Measurements from ENCODE around the gene MIF. TPM values are rescaled to one million over a fixed set of nuclear protein-coding genes. Genes with fewer than 3 reads are reported as not detected.

The MIF gene
- total RNA-seq, 1 experiment from 2014 or later = 1,068 TPM

- Histone ChIP-seq H3K79me2 (ENCODE audit: insufficient read depth, low read length) (no peaks in the 10 kb centered on the region), H3K9me3 (ENCODE audit: control insufficient read depth, low read depth, low read length) (no peaks in the 10 kb centered on the region), H2BK20ac (ENCODE audit: low read depth, low read length, poor library complexity, severe bottlenecking) (no peak overlapping the region), H3K9ac (ENCODE audit: extremely low read depth, insufficient read length, low read length) (no peak overlapping the region), H3K27me3 (ENCODE audit: insufficient read depth, low read length) (no peaks in the 10 kb centered on the region), H3K27ac (ENCODE audit: insufficient read length, low read depth, low read length) (no peak overlapping the region), H4K20me1 (ENCODE audit: control insufficient read depth, insufficient read depth, insufficient read length) (no peaks in the 10 kb centered on the region), H3K4ac (ENCODE audit: low read depth, low read length) (no peak overlapping the region), H2AFZ (ENCODE audit: low read length) (no peak overlapping the region), H2BK120ac (ENCODE audit: low read depth, low read length, poor library complexity, severe bottlenecking) (no peak overlapping the region), H4K5ac (ENCODE audit: insufficient read length, low read depth, low read length) (no peak overlapping the region), H2AK5ac (ENCODE audit: insufficient read length, low read length) (no peak overlapping the region), H2BK5ac (ENCODE audit: insufficient read length, low read length) (no peak overlapping the region), H3K18ac (ENCODE audit: insufficient read length, low read depth, low read length) (no peak overlapping the region), H3T11ph (ENCODE audit: low read length) (no peak overlapping the region), H3K4me2 (ENCODE audit: insufficient read depth, insufficient read length, low read length) (no peak overlapping the region), H2BK15ac (ENCODE audit: low read depth, low read length) (no peak overlapping the region), H4K91ac (ENCODE audit: insufficient read length, low read depth, low read length) (no peak overlapping the region), H2BK12ac (ENCODE audit: insufficient read length, low read depth, low read length) (no peak overlapping the region), H3K14ac (ENCODE audit: insufficient read depth, low read length) (no peak overlapping the region), H4K8ac (replicated peaks; ENCODE audit: insufficient read length, low read depth, low read length) (no peak overlapping the region), H3K56ac (ENCODE audit: insufficient read length, low read depth, low read length) (no peak overlapping the region), H3K79me1 (ENCODE audit: insufficient read depth, low read depth, low read length, poor library complexity, severe bottlenecking) (no peaks in the 10 kb centered on the region), H3K23ac (ENCODE audit: insufficient read length, low read depth, low read length) (no peak overlapping the region), H3K23me2 (ENCODE audit: insufficient read length, low read depth, low read length, poor library complexity, severe bottlenecking) (no peaks in the 10 kb centered on the region), H3K4me1 (ENCODE audit: insufficient read depth, low read length) (no peaks in the 10 kb centered on the region)
- Mint-ChIP-seq H3K4me3 (no peak overlapping the region), H3K27me3 (ENCODE audit: low read depth) (no peaks in the 10 kb centered on the region), H3K9me3 (peaks cover 6% of the 10 kb centered on the region in 2 experiments; a peak in 4 of 5 replicates), H3K27ac (no peak overlapping the region), H3K4me1 (peaks cover 0 to 3% of the 10 kb centered on the region in 2 experiments; a peak in 1 of 4 replicates), H3K36me3 (ENCODE audit: insufficient read depth in 1 of 3, low read depth in 3 of 3) (peaks cover 70 to 85% (median 73%) of the 10 kb centered on the region in 3 experiments)
- no CpG with 5 or more reads among the region's 6 CpGs for WGBS (ENCODE audit: extremely low coverage, insufficient read length, low lambda C conversion rate)
- DNase-seq = no peak
- no peak for TF ChIP-seq CTCF (conservative IDR thresholded peaks at IDR 0.05)
These were observed 30.9 kb downstream of the MIF start for GRCh38 chr22:23925020-23925606.
